ENCODE measurements around the gene PLA2G4D.

PLA2G4D gene

GRCh38 chr15:42070279-42070975, 23.9 kb downstream of the PLA2G4D start:
- DNase-seq = no peak

GRCh38 chr15:42069496-42070278, 24.7 kb downstream of the PLA2G4D start:
- no peak for DNase-seq

- DNase-seq = no peak
Observed at GRCh38 chr15:42069025-42069424, 25.3 kb downstream of the PLA2G4D start.

- DNase-seq = no peak
Observed at GRCh38 chr15:42068601-42069000, 25.8 kb downstream of the PLA2G4D start.

- no peak for DNase-seq
Observed at GRCh38 chr15:42066764-42067415, 27.5 kb downstream of the PLA2G4D start.

- no peak for DNase-seq
Observed at GRCh38 chr15:42065468-42065867, 28.9 kb downstream of the PLA2G4D start.

- DNase-seq = no peak
Observed at GRCh38 chr15:42065033-42065432, 29.3 kb downstream of the PLA2G4D start.

- no peak for DNase-seq
Observed at GRCh38 chr15:42064271-42064670, 30.1 kb downstream of the PLA2G4D start.

GRCh38 chr15:42063122-42063848, 31.1 kb downstream of the PLA2G4D start:
- no peak for DNase-seq

GRCh38 chr15:42062284-42062806, 32.0 kb downstream of the PLA2G4D start:
- DNase-seq = no peak

- DNase-seq = no peak
Observed at GRCh38 chr15:42060797-42061196, 33.6 kb downstream of the PLA2G4D start.

GRCh38 chr15:42060477-42060763, 33.9 kb downstream of the PLA2G4D start:
- no peak for DNase-seq

- DNase-seq = no peak
Observed at GRCh38 chr15:42059661-42060476, 34.5 kb downstream of the PLA2G4D start.

- DNase-seq = no peak
Observed at GRCh38 chr15:42058791-42059190, 35.6 kb downstream of the PLA2G4D start.

GRCh38 chr15:42057799-42058646, 36.3 kb downstream of the PLA2G4D start:
- DNase-seq = no peak

- DNase-seq = peak; percentile 71
Observed at GRCh38 chr15:42056934-42057798, 37.2 kb downstream of the PLA2G4D start.

- DNase-seq = no peak
Observed at GRCh38 chr15:42053914-42054313, 40.4 kb downstream of the PLA2G4D start.

GRCh38 chr15:42053010-42053409, 41.4 kb downstream of the PLA2G4D start:
- no peak for DNase-seq

- no peak for DNase-seq
Observed at GRCh38 chr15:42050484-42051255, 43.7 kb downstream of the PLA2G4D start.
